IPS DF 6.9 (cell line): ENCODE results near the gene CDK17.

ENCODE experiments used
- DNase-seq: peaks from one replicate; pipeline ENCODE4 v3.0.0-alpha.2; 2013; ENCODE audit warnings: low read depth, low spot score
- H3K27ac ChIP-seq: one replicate; pipeline ENCODE4 v1.5.1; 2013; ENCODE audit warnings: low read length, control low read depth
- H3K27me3 ChIP-seq: 2 replicates; pipeline ENCODE4 v1.6.1; 2013; ENCODE audit warnings: mild to moderate bottlenecking, low read length; ENCODE audit not compliant: control insufficient read depth, insufficient read depth
- H3K36me3 ChIP-seq: 2 replicates; pipeline ENCODE4 v1.6.1; 2013; ENCODE audit warnings: low read length; ENCODE audit not compliant: control insufficient read depth, insufficient read depth
- H3K4me1 ChIP-seq: 2 replicates; pipeline ENCODE4 v1.6.1; 2013; ENCODE audit warnings: low read length; ENCODE audit not compliant: control insufficient read depth, insufficient read depth
- H3K4me3 ChIP-seq: 2 replicates; pipeline ENCODE4 v1.5.1; 2013; ENCODE audit warnings: mild to moderate bottlenecking, low read length
- H3K9me3 ChIP-seq: 2 replicates; pipeline ENCODE4 v1.6.1; 2013; ENCODE audit warnings: low read length, inconsistent platforms; ENCODE audit not compliant: control insufficient read depth, insufficient read depth
- WGBS: extraction: QIAGEN DNeasy Blood & Tissue Kit; methylation state at CpG from one replicate; pipeline ENCODE4 v1.1.7; 2013; ENCODE audit warnings: mixed read lengths, missing lambda C conversion rate; ENCODE audit not compliant: insufficient read length, insufficient coverage; 5-methylcytosine and 5-hydroxymethylcytosine counted together

The CDK17 gene

GRCh38 chr12:96303653-96304052 lies 96.6 kb downstream of the CDK17 start:
- H3K4me1 ChIP-seq = no peaks in the 10 kb centered on the region
- DNase-seq = no peak
- H3K36me3 ChIP-seq = no peaks in the 10 kb centered on the region
- H3K9me3 ChIP-seq = no peaks in the 10 kb centered on the region
- no peaks in the 10 kb centered on the region for H3K27me3 ChIP-seq
- H3K27ac ChIP-seq = no peak overlapping the region
- no peak overlapping the region for H3K4me3 ChIP-seq

- Histone ChIP-seq H3K9me3 (no peaks in the 10 kb centered on the region), H3K27me3 (no peaks in the 10 kb centered on the region), H3K36me3 (no peaks in the 10 kb centered on the region), H3K4me3 (no peak overlapping the region), H3K27ac (no peak overlapping the region), H3K4me1 (no peaks in the 10 kb centered on the region)
- no CpG with 5 or more reads among the region's 2 CpGs for WGBS
- no peak for DNase-seq
These were observed 97.4 kb downstream of the CDK17 start for GRCh38 chr12:96302687-96303310.

GRCh38 chr12:96301732-96302131 lies 98.5 kb downstream of the CDK17 start:
- Histone ChIP-seq H3K9me3 (no peaks in the 10 kb centered on the region), H3K27ac (no peak overlapping the region), H3K36me3 (no peaks in the 10 kb centered on the region), H3K4me3 (no peak overlapping the region), H3K4me1 (no peaks in the 10 kb centered on the region), H3K27me3 (no peaks in the 10 kb centered on the region)
- WGBS = 100% methylated on average over 1 of the region's 4 CpGs
- no peak for DNase-seq

- Histone ChIP-seq H3K27me3 (no peaks in the 10 kb centered on the region), H3K36me3 (no peaks in the 10 kb centered on the region), H3K9me3 (no peaks in the 10 kb centered on the region), H3K4me1 (no peaks in the 10 kb centered on the region), H3K4me3 (no peak overlapping the region), H3K27ac (no peak overlapping the region)
- DNase-seq = no peak
- WGBS = no CpG with 5 or more reads among the region's 5 CpGs
These were observed 100.2 kb downstream of the CDK17 start for GRCh38 chr12:96300064-96300463.

- Histone ChIP-seq H3K27ac (no peak overlapping the region), H3K9me3 (no peaks in the 10 kb centered on the region), H3K4me1 (no peaks in the 10 kb centered on the region), H3K27me3 (no peaks in the 10 kb centered on the region), H3K4me3 (no peak overlapping the region), H3K36me3 (no peaks in the 10 kb centered on the region)
- WGBS = no CpG with 5 or more reads among the region's 4 CpGs
- DNase-seq = no peak
These were observed 102.7 kb downstream of the CDK17 start for GRCh38 chr12:96297504-96297903.

GRCh38 chr12:96295532-96296160 lies 104.6 kb downstream of the CDK17 start:
- no peak for DNase-seq
- no peak overlapping the region for H3K4me3 ChIP-seq
- no peak overlapping the region for H3K27ac ChIP-seq
- no peaks in the 10 kb centered on the region for H3K9me3 ChIP-seq
- H3K36me3 ChIP-seq = no peaks in the 10 kb centered on the region
- peaks cover 1% of the 10 kb centered on the region; the same call in 1 of the 2 replicates for H3K4me1 ChIP-seq
- no peaks in the 10 kb centered on the region for H3K27me3 ChIP-seq
- no CpG with 5 or more reads among the region's 6 CpGs for WGBS

GRCh38 chr12:96294831-96295230 lies 105.4 kb downstream of the CDK17 start:
- H3K27ac ChIP-seq = no peak overlapping the region
- H3K36me3 ChIP-seq = no peaks in the 10 kb centered on the region
- H3K4me3 ChIP-seq = no peak overlapping the region
- WGBS = no CpG with 5 or more reads among the region's 3 CpGs
- H3K27me3 ChIP-seq = no peaks in the 10 kb centered on the region
- no peaks in the 10 kb centered on the region for H3K9me3 ChIP-seq
- H3K4me1 ChIP-seq = peaks cover 1% of the 10 kb centered on the region; the same call in 1 of the 2 replicates
- DNase-seq = no peak

- H3K27me3 ChIP-seq = no peaks in the 10 kb centered on the region
- no peak overlapping the region for H3K4me3 ChIP-seq
- H3K9me3 ChIP-seq = no peaks in the 10 kb centered on the region
- DNase-seq = no peak
- no peaks in the 10 kb centered on the region for H3K36me3 ChIP-seq
- no CpG with 5 or more reads among the region's 2 CpGs for WGBS
- H3K27ac ChIP-seq = no peak overlapping the region
- H3K4me1 ChIP-seq = peaks cover 1% of the 10 kb centered on the region
These were observed 107.1 kb downstream of the CDK17 start for GRCh38 chr12:96293093-96293492.

GRCh38 chr12:96289067-96289466 lies 111.2 kb downstream of the CDK17 start:
- Histone ChIP-seq H3K27ac (no peak overlapping the region), H3K4me1 (peaks cover 1% of the 10 kb centered on the region), H3K27me3 (no peaks in the 10 kb centered on the region), H3K9me3 (no peaks in the 10 kb centered on the region), H3K4me3 (no peak overlapping the region), H3K36me3 (no peaks in the 10 kb centered on the region)
- DNase-seq = no peak
- WGBS = no CpG with 5 or more reads among the region's 5 CpGs

- no peak for DNase-seq
- no peaks in the 10 kb centered on the region for H3K36me3 ChIP-seq
- H3K4me3 ChIP-seq = no peak overlapping the region
- no peaks in the 10 kb centered on the region for H3K27me3 ChIP-seq
- H3K9me3 ChIP-seq = no peaks in the 10 kb centered on the region
- H3K27ac ChIP-seq = no peak overlapping the region
- no peaks in the 10 kb centered on the region; the same call in 1 of the 2 replicates for H3K4me1 ChIP-seq
These were observed 115.1 kb downstream of the CDK17 start for GRCh38 chr12:96285158-96285557.

- H3K27me3 ChIP-seq = no peaks in the 10 kb centered on the region
- H3K4me1 ChIP-seq = no peaks in the 10 kb centered on the region
- no peaks in the 10 kb centered on the region for H3K9me3 ChIP-seq
- no peaks in the 10 kb centered on the region; the same call in 1 of the 2 replicates for H3K36me3 ChIP-seq
- H3K4me3 ChIP-seq = no peak overlapping the region
- DNase-seq = no peak
- H3K27ac ChIP-seq = no peak overlapping the region
These were observed 125.9 kb downstream of the CDK17 start for GRCh38 chr12:96274331-96274730.
